H1 (cell line): ENCODE results near the gene HFE. TPM values are rescaled to one million over a fixed set of nuclear protein-coding genes. Genes with fewer than 3 reads are reported as not detected.

Experiments used
- ASH2L ChIP-seq: fragments of 200-600, 300-600 bp; sonication (generic); IDR thresholded peaks from one replicate; pipeline ENCODE4 v1.7.1; 2017; ENCODE audit warnings: low read length
- ATF3 ChIP-seq: IDR thresholded peaks from 2 replicates; pipeline ENCODE4 v1.6.1; 2011; ENCODE audit warnings: low read depth, mild to moderate bottlenecking, low read length; ENCODE audit not compliant: insufficient read depth
- CEBPB ChIP-seq: IDR thresholded peaks from 2 replicates; pipeline ENCODE4 v1.6.1; 2012; ENCODE audit warnings: low read depth, low read length
- CHD1 ChIP-seq: IDR thresholded peaks from 2 replicates; pipeline ENCODE4 v1.6.1; 2012; ENCODE audit warnings: low read depth, low read length, improper control_type of control experiment
- CHD2 ChIP-seq: IDR thresholded peaks from 2 replicates; pipeline ENCODE4 v1.6.1; 2012; ENCODE audit warnings: low read length, improper control_type of control experiment
- EGR1 ChIP-seq: IDR thresholded peaks from 2 replicates; pipeline ENCODE4 v1.6.1; 2011; ENCODE audit warnings: low read depth, low read length, borderline replicate concordance
- EZH2 ChIP-seq: fragments of 200-600 bp; sonication (generic); IDR thresholded peaks from 2 replicates; pipeline ENCODE4 v1.7.1; 2012; ENCODE audit warnings: low read depth, mild to moderate bottlenecking, moderate library complexity, low read length, inconsistent platforms; ENCODE audit not compliant: severe bottlenecking
- NRF1 ChIP-seq: IDR thresholded peaks from 2 replicates; pipeline ENCODE4 v1.6.1; 2011; ENCODE audit warnings: mild to moderate bottlenecking, low read depth, low read length, improper control_type of control experiment
- RFX5 ChIP-seq: IDR thresholded peaks from 2 replicates; pipeline ENCODE4 v1.6.1; 2011; ENCODE audit warnings: low read depth, low read length, improper control_type of control experiment, borderline replicate concordance
- SIN3A ChIP-seq, 2 experiments: IDR thresholded peaks in 1 of 2; conservative IDR thresholded peaks in 1 of 2; 2 replicates each; pipeline ENCODE4 v1.6.1; 2011 to 2012; ENCODE audit warnings: low read length in 2 of 2, improper control_type of control experiment in 1 of 2, low read depth in 1 of 2, mild to moderate bottlenecking in 1 of 2
- SIRT6 ChIP-seq: IDR thresholded peaks from one replicate; pipeline ENCODE4 v1.7.1; 2012; ENCODE audit warnings: low read length, inconsistent platforms
- TCF12 ChIP-seq: IDR thresholded peaks from 2 replicates; pipeline ENCODE4 v1.6.1; 2011; ENCODE audit warnings: low read depth, mild to moderate bottlenecking, low read length
- USF2 ChIP-seq: IDR thresholded peaks from 2 replicates; pipeline ENCODE4 v1.6.1; 2011; ENCODE audit warnings: low read length, improper control_type of control experiment
- ZNF274 ChIP-seq: IDR thresholded peaks from 2 replicates; pipeline ENCODE4 v1.7.0; 2012; ENCODE audit warnings: low read length, borderline replicate concordance; ENCODE audit errors: extremely low read depth
- polyA plus RNA-seq, 7 experiments: library from polyadenylated mRNA; depleted of rRNA in 3 of 7; stranded (reverse) in 5 of 7; unstranded in 2 of 7; fragments of >200 nt in 5 of 7; fragments of 200-250 nt in 2 of 7; gene quantifications; 1 replicate in 5 of 7; 2 replicates in 1 of 7; 4 replicates in 1 of 7; pipeline versions ENCODE4 v1.2.1 to v1.2.3, GENCODE V29; 2011 to 2013; ENCODE audit warnings: missing spikeins in 2 of 7, mixed read lengths in 2 of 7
- total RNA-seq: library from RNA; stranded (reverse); fragmentation: NEBNext Ultra II Directional; extraction: Animal tissue kit (Norgen Biotek cat#: 25700); gene quantifications from 2 replicates; pipeline ENCODE4 v1.2.1, GENCODE V29; 2021

Gene HFE
- total and polyA plus RNA-seq, 2 of the 8 experiments (the other 6 are each of a cell fraction or from before 2014, with no cell fraction given) = 1.6 to 2.0 TPM

GRCh38 chr6:26055719-26056582 is 31.3 kb upstream of the HFE start (continued):
- no peak for TF ChIP-seq ATF3
- TF ChIP-seq TCF12 = 0 out of 2 replicates have a peak, but pooled peaks have one; percentile 57
- peak; percentile 66; the same call in 1 of the 2 replicates for TF ChIP-seq EGR1
- TF ChIP-seq CHD2 = peak; percentile 72
- peak in 1 of 2 experiments; percentile 63; a peak in 2 of 4 replicates for TF ChIP-seq SIN3A (conservative IDR thresholded peaks at IDR 0.05 in 1 of 2, IDR thresholded peaks at IDR 0.05 in 1 of 2; ENCODE audit: low read depth in 1 of 2, low read length in 2 of 2)
- peak; percentile 72 for TF ChIP-seq ASH2L
- TF ChIP-seq CEBPB = no peak
- peak; percentile 58; the same call in 1 of the 2 replicates for TF ChIP-seq USF2
- no peak for TF ChIP-seq RFX5
- peak; percentile 22 for TF ChIP-seq SIRT6
- TF ChIP-seq CHD1 = peak; percentile 76
- TF ChIP-seq ZNF274 = no peak
- peak; percentile 21; the same call in 1 of the 2 replicates for TF ChIP-seq NRF1
- no peak for TF ChIP-seq EZH2
